Activated CD4-positive, alpha-beta T cell treated with anti-CD3 and anti-CD28 coated beads, Interleukin-2, amount 10 ng/mL, durations not matched to agents 7 days and 5 days (primary cell): Measurements from ENCODE around the gene NACC1. TPM values are rescaled to one million over a fixed set of nuclear protein-coding genes. Genes with fewer than 3 reads are reported as not detected.

ENCODE experiments used
- CTCF ChIA-PET: fragments of 350-600 bp; sonication (Branson Sonifier 250); formaldehyde crosslinking; loops from one replicate; lab custom pipeline; 2021; ENCODE audit warnings: antibody characterized with exemption; lab: Charles Lee
- POLR2A ChIA-PET: fragments of 350-600 bp; sonication (Branson Sonifier 250); formaldehyde crosslinking; loops from one replicate; lab custom pipeline; 2021; ENCODE audit warnings: antibody characterized with exemption; lab: Charles Lee
- DNase-seq: peaks from one replicate; pipeline ENCODE4 v3.0.0-alpha.2; 2020
- H3K27ac Mint-ChIP-seq: one replicate; pipeline ENCODE4 v1.8.0; 2021; ENCODE audit warnings: mild to moderate bottlenecking, moderate library complexity, mixed read lengths
- H3K27me3 Mint-ChIP-seq: one replicate; pipeline ENCODE4 v1.8.0; 2021; ENCODE audit warnings: mixed read lengths
- H3K36me3 Mint-ChIP-seq: one replicate; pipeline ENCODE4 v1.8.0; 2021; ENCODE audit warnings: low read depth, mixed read lengths
- H3K4me1 Mint-ChIP-seq: one replicate; pipeline ENCODE4 v1.8.0; 2021; ENCODE audit warnings: mixed read lengths
- H3K4me3 Mint-ChIP-seq: one replicate; pipeline ENCODE4 v1.8.0; 2021; ENCODE audit warnings: mild to moderate bottlenecking, moderate library complexity, mixed read lengths
- H3K9me3 Mint-ChIP-seq: one replicate; pipeline ENCODE4 v1.8.0; 2021; ENCODE audit warnings: mixed read lengths
- total RNA-seq, 2 experiments: library from RNA; stranded (reverse); gene quantifications; one replicate each; pipeline ENCODE4 v1.2.3, GENCODE V29; 2021

Gene NACC1
- 10 to 100 TPM; 57.8 to 63.8 TPM for total RNA-seq

GRCh38 chr19:13117772-13118423 lies at the start of gene NACC1:
Gene NACC1 (plus strand): TSS chr19:13118264. CDS start chr19:13135208, 16,944 bp downstream.
- POLR2A ChIA-PET = interaction anchor here (0.5 kb wide), 1 partner anchor 35 kb away, joined by 3 read pairs; no protein-coding TSS in a partner anchor
- CTCF ChIA-PET = interaction anchor here (0.6 to 3.2 kb wide), 6 partner anchors 11 to 153 kb away, joined by 3 to 22 read pairs (median 6); partner anchors contain the start of genes IER2 and STX10
- DNase-seq = peak; percentile 87
- peaks cover 48% of the 10 kb centered on the region for H3K4me1 Mint-ChIP-seq
- no peaks in the 10 kb centered on the region for H3K27me3 Mint-ChIP-seq
- H3K36me3 Mint-ChIP-seq = peaks cover 12% of the 10 kb centered on the region
- peak within 1 kb of the TSS; percentile 95 for H3K27ac Mint-ChIP-seq
- peak within 1 kb of the TSS; percentile 93 for H3K4me3 Mint-ChIP-seq
- H3K9me3 Mint-ChIP-seq = no peaks in the 10 kb centered on the region

- Mint-ChIP-seq H3K4me3 (no peak overlapping the region), H3K27me3 (no peaks in the 10 kb centered on the region), H3K4me1 (no peaks in the 10 kb centered on the region), H3K9me3 (no peaks in the 10 kb centered on the region), H3K27ac (peak overlapping the region; percentile 38), H3K36me3 (no peaks in the 10 kb centered on the region)
- no peak for DNase-seq
- POLR2A ChIA-PET = no interaction called here
- CTCF ChIA-PET = interaction anchor here (0.8 to 2.1 kb wide), 7 partner anchors 8 to 104 kb away, joined by 3 to 11 read pairs (median 6); no protein-coding TSS in a partner anchor
These were observed 48.4 kb upstream of the NACC1 start for GRCh38 chr19:13069415-13070359.

GRCh38 chr19:13070425-13071140 lies 47.5 kb upstream of the NACC1 start:
- no peaks in the 10 kb centered on the region for H3K27me3 Mint-ChIP-seq
- ChIA-PET CTCF (interaction anchor here (0.8 to 2.1 kb wide), 6 partner anchors 9 to 105 kb away, joined by 3 to 11 read pairs (median 6); no protein-coding TSS in a partner anchor), POLR2A (no interaction called here)
- H3K9me3 Mint-ChIP-seq = no peaks in the 10 kb centered on the region
- no peak for DNase-seq
- H3K27ac Mint-ChIP-seq = no peak overlapping the region
- no peaks in the 10 kb centered on the region for H3K4me1 Mint-ChIP-seq
- no peaks in the 10 kb centered on the region for H3K36me3 Mint-ChIP-seq
- no peak overlapping the region for H3K4me3 Mint-ChIP-seq

- H3K27me3 Mint-ChIP-seq = no peaks in the 10 kb centered on the region
- no peak overlapping the region for H3K27ac Mint-ChIP-seq
- H3K4me1 Mint-ChIP-seq = no peaks in the 10 kb centered on the region
- DNase-seq = no peak
- ChIA-PET POLR2A (no interaction called here), CTCF (interaction anchor here (0.6 to 2.7 kb wide), 4 partner anchors 10 to 247 kb away, joined by 3 to 10 read pairs (median 6); no protein-coding TSS in a partner anchor)
- H3K4me3 Mint-ChIP-seq = no peak overlapping the region
- no peaks in the 10 kb centered on the region for H3K36me3 Mint-ChIP-seq
- H3K9me3 Mint-ChIP-seq = no peaks in the 10 kb centered on the region
These were observed 46.4 kb upstream of the NACC1 start for GRCh38 chr19:13071444-13072187.

- DNase-seq = no peak
- Mint-ChIP-seq H3K27me3 (no peaks in the 10 kb centered on the region), H3K9me3 (no peaks in the 10 kb centered on the region), H3K4me1 (no peaks in the 10 kb centered on the region), H3K4me3 (no peak overlapping the region), H3K36me3 (no peaks in the 10 kb centered on the region), H3K27ac (no peak overlapping the region)
- POLR2A ChIA-PET = no interaction called here
- CTCF ChIA-PET = interaction anchor here (0.6 to 2.7 kb wide), 4 partner anchors 11 to 248 kb away, joined by 3 to 10 read pairs (median 6); no protein-coding TSS in a partner anchor
These were observed 45.7 kb upstream of the NACC1 start for GRCh38 chr19:13072188-13072908.

- Mint-ChIP-seq H3K27me3 (no peaks in the 10 kb centered on the region), H3K27ac (no peak overlapping the region), H3K36me3 (no peaks in the 10 kb centered on the region), H3K9me3 (no peaks in the 10 kb centered on the region), H3K4me1 (no peaks in the 10 kb centered on the region), H3K4me3 (no peak overlapping the region)
- DNase-seq = no peak
- CTCF ChIA-PET = interaction anchor here (1.2 to 2.7 kb wide), 2 partner anchors 11 to 12 kb away, joined by 3 to 10 read pairs; no protein-coding TSS in a partner anchor
- POLR2A ChIA-PET = no interaction called here
These were observed 44.8 kb upstream of the NACC1 start for GRCh38 chr19:13073263-13073662.

DNA sequence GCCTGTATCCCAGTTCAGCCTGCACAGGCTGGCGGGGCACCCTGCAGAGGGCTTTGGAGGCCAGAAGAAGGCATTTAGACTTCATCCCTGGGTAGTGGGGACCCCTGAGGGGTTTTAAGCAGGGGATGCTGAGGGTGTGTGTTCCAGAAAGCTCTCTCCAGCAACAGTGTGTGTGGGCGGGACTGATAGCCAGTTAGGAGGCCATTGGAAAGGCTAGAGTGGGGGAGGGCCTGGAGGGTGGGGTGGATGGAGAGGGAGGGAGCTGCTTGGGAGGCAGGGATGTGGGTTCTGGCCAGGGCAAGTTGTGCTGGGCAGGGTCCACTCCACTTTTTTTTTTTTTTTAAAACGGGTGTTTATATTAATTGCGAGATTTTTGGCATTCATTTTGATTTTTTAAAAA lies 43.7 kb upstream of the NACC1 start:
- H3K9me3 Mint-ChIP-seq = no peaks in the 10 kb centered on the region
- H3K36me3 Mint-ChIP-seq = no peaks in the 10 kb centered on the region
- no peaks in the 10 kb centered on the region for H3K4me1 Mint-ChIP-seq
- H3K27ac Mint-ChIP-seq = no peak overlapping the region
- no peak for DNase-seq
- H3K27me3 Mint-ChIP-seq = no peaks in the 10 kb centered on the region
- no peak overlapping the region for H3K4me3 Mint-ChIP-seq
- ChIA-PET CTCF (no interaction called here), POLR2A (no interaction called here)

DNA sequence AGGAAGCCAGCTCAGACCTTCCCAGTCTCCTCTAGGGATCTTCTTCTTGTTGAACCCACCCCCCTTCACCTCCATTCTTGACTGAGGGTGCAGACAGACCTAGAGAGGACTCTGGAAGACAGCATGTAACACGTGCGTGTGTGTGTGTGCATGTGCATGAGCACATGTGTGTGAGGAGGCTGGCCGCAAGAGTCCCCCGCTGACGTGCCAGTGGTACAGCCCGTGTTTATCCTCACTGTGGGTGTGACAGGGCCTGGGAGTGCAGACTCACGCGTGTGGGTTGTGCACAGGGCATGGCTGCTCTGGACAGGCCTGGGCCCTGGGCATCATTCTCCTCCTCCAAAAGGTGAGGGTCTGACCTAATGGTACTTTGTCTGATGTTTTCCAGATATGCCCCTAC lies 41.7 kb upstream of the NACC1 start:
- Mint-ChIP-seq H3K4me3 (no peak overlapping the region), H3K27me3 (no peaks in the 10 kb centered on the region), H3K9me3 (no peaks in the 10 kb centered on the region), H3K4me1 (no peaks in the 10 kb centered on the region), H3K27ac (no peak overlapping the region), H3K36me3 (no peaks in the 10 kb centered on the region)
- POLR2A ChIA-PET = no interaction called here
- DNase-seq = no peak
- CTCF ChIA-PET = interaction anchor here (1.0 kb wide), 1 partner anchor 15 kb away, joined by 3 read pairs; no protein-coding TSS in a partner anchor

DNA sequence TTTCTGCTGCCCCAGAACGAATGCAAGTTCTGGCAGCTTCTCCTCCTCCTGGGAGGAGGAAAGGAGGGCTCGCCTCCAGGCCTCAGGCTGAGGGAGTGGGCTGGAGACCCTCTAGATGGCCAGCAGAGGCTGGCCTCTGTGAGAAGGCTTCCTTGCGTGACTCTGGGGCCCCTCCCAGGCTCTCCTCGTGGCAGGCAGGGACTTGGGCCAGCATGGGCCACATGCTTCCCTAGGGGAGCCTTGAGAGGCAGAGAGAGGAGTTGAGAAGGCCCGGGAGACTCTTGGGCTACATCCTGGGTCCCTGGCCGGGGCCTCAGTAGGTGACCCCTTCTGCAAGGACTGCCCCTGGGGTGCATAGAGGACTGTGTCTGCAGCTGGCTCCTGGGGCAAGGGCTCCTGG lies 41.3 kb upstream of the NACC1 start:
- DNase-seq = no peak
- no peak overlapping the region for H3K27ac Mint-ChIP-seq
- H3K27me3 Mint-ChIP-seq = no peaks in the 10 kb centered on the region
- ChIA-PET CTCF (interaction anchor here (1.0 to 4.1 kb wide), 2 partner anchors 15 to 16 kb away, joined by 3 to 17 read pairs; no protein-coding TSS in a partner anchor), POLR2A (interaction anchor here (0.7 kb wide), 1 partner anchor 121 kb away, joined by 3 read pairs; no protein-coding TSS in a partner anchor)
- H3K9me3 Mint-ChIP-seq = no peaks in the 10 kb centered on the region
- H3K4me1 Mint-ChIP-seq = no peaks in the 10 kb centered on the region
- H3K4me3 Mint-ChIP-seq = no peak overlapping the region
- H3K36me3 Mint-ChIP-seq = no peaks in the 10 kb centered on the region

DNA sequence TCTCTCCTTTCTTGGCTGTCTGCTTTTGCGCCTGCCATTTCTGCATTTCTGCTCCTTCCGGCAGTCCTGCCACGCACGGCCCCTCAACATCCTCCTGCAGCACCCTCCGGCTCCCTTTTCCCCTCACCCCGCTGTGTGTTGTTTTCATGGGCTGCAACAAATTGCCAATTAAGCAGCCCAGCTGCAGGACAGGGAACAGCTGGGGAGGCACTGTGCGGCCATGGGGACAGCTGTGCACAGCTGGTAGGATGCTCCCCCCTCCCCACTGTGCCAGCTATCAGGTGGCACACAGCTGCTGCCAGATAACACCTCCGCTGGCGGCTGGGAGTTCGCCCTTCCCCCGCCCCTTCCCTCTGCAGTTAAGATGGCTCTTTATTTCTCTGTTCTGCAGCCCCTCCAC lies 40.8 kb upstream of the NACC1 start:
- no peak overlapping the region for H3K27ac Mint-ChIP-seq
- H3K4me1 Mint-ChIP-seq = no peaks in the 10 kb centered on the region
- CTCF ChIA-PET = interaction anchor here (2.1 to 4.1 kb wide), 2 partner anchors 16 to 112 kb away, joined by 7 to 17 read pairs; no protein-coding TSS in a partner anchor

GRCh38 chr19:13078381-13078780 lies 39.7 kb upstream of the NACC1 start:
- CTCF ChIA-PET = interaction anchor here (0.6 to 4.1 kb wide), 5 partner anchors 17 to 622 kb away, joined by 3 to 17 read pairs (median 4); no protein-coding TSS in a partner anchor
- H3K36me3 Mint-ChIP-seq = no peaks in the 10 kb centered on the region

More for the DNA sequence above, 40.8 kb upstream of the NACC1 start:
- DNase-seq = no peak
- Mint-ChIP-seq H3K4me3 (no peak overlapping the region), H3K27me3 (no peaks in the 10 kb centered on the region), H3K36me3 (no peaks in the 10 kb centered on the region), H3K9me3 (no peaks in the 10 kb centered on the region)
- POLR2A ChIA-PET = interaction anchor here (0.7 kb wide), 1 partner anchor 121 kb away, joined by 3 read pairs; no protein-coding TSS in a partner anchor

More at GRCh38 chr19:13078381-13078780, 39.7 kb upstream of the NACC1 start:
- H3K9me3 Mint-ChIP-seq = no peaks in the 10 kb centered on the region
- H3K27me3 Mint-ChIP-seq = no peaks in the 10 kb centered on the region
- POLR2A ChIA-PET = no interaction called here
- H3K27ac Mint-ChIP-seq = no peak overlapping the region
- no peak overlapping the region for H3K4me3 Mint-ChIP-seq
- no peak for DNase-seq
- H3K4me1 Mint-ChIP-seq = no peaks in the 10 kb centered on the region
